MM.1S (cell line): Measurements from ENCODE around the gene BPIFA1.

ENCODE experiments used
- DNase-seq: peaks from one replicate; pipeline ENCODE4 v3.0.0-alpha.2; 2015
- H2AFZ ChIP-seq: fragments of 300-600 bp; sonication (generic); 2 replicates; pipeline ENCODE4 v1.6.0; 2016; ENCODE audit warnings: antibody characterized with exemption, low read length
- H3F3A ChIP-seq: fragments of 300-600 bp; sonication (generic); 2 replicates; pipeline ENCODE4 v1.6.1; 2016; ENCODE audit warnings: mild to moderate bottlenecking, antibody characterized with exemption, low read length, moderate library complexity, mixed read lengths; ENCODE audit not compliant: insufficient read depth
- H3K27ac ChIP-seq: fragments of 300-600 bp; sonication (generic); 2 replicates; pipeline ENCODE4 v1.5.1; 2016; ENCODE audit warnings: mild to moderate bottlenecking, low read length
- H3K27me3 ChIP-seq: fragments of 300-600 bp; sonication (generic); replicated peaks from 2 replicates; pipeline ENCODE4 v1.6.0; 2016; ENCODE audit warnings: low read length; ENCODE audit not compliant: insufficient read depth
- H3K36me3 ChIP-seq: fragments of 300-600 bp; sonication (generic); replicated peaks from 2 replicates; pipeline ENCODE4 v1.6.1; 2016; ENCODE audit warnings: mild to moderate bottlenecking, low read length, mixed read lengths; ENCODE audit not compliant: insufficient read depth
- H3K4me1 ChIP-seq: fragments of 300-600 bp; sonication (generic); 2 replicates; pipeline ENCODE4 v1.6.1; 2016; ENCODE audit warnings: low read length, mixed read lengths
- H3K4me2 ChIP-seq: fragments of 300-600 bp; sonication (generic); 2 replicates; pipeline ENCODE4 v1.6.0; 2016; ENCODE audit warnings: low read depth, low read length
- H3K4me3 ChIP-seq: fragments of 300-600 bp; sonication (generic); 2 replicates; pipeline ENCODE4 v1.5.1; 2016; ENCODE audit warnings: low read length, mixed read lengths
- H3K79me2 ChIP-seq: fragments of 300-600 bp; sonication (generic); 2 replicates; pipeline ENCODE4 v1.6.1; 2016; ENCODE audit warnings: mixed run types, low read length, mixed read lengths
- H3K9ac ChIP-seq: fragments of 300-600 bp; sonication (generic); 2 replicates; pipeline ENCODE4 v1.6.1; 2016; ENCODE audit warnings: low read length, mixed read lengths
- H3K9me2 ChIP-seq: fragments of 300-600 bp; sonication (generic); replicated peaks from 2 replicates; pipeline ENCODE4 v1.6.1; 2016; ENCODE audit warnings: mild to moderate bottlenecking, low read length, mixed read lengths; ENCODE audit not compliant: insufficient read depth
- H3K9me3 ChIP-seq: fragments of 300-600 bp; sonication (generic); replicated peaks from 2 replicates; pipeline ENCODE4 v1.6.1; 2016; ENCODE audit warnings: mild to moderate bottlenecking, low read length, mixed read lengths; ENCODE audit not compliant: insufficient read depth
- H4K20me1 ChIP-seq: fragments of 300-600 bp; sonication (generic); 2 replicates; pipeline ENCODE4 v1.6.1; 2016; ENCODE audit warnings: mild to moderate bottlenecking, low read length, moderate library complexity, mixed read lengths; ENCODE audit not compliant: insufficient read depth
- CTCF ChIP-seq: fragments of 300-600 bp; sonication (generic); IDR thresholded peaks from 2 replicates; pipeline ENCODE4 v1.5.1; 2016; ENCODE audit warnings: antibody characterized with exemption, low read length, mixed read lengths
- EZH2 ChIP-seq: fragments of 300-600 bp; sonication (generic); optimal IDR thresholded peaks from 2 replicates; pipeline ENCODE3; 2017; ENCODE audit warnings: low read depth, mild to moderate bottlenecking, antibody characterized with exemption, low read length, mixed read lengths
- EZH2phosphoT487 ChIP-seq: fragments of 300-600 bp; sonication (generic); IDR thresholded peaks from 2 replicates; pipeline ENCODE4 v1.6.1; 2018; ENCODE audit warnings: antibody characterized with exemption, low read length

The BPIFA1 gene

GRCh38 chr20:33191484-33191883 is 44.3 kb upstream of the BPIFA1 start:
- no peak for DNase-seq
- Histone ChIP-seq H3K36me3 (no peaks in the 10 kb centered on the region), H3K27me3 (peaks cover 56% of the 10 kb centered on the region), H2AFZ (no peak overlapping the region), H3F3A (no peaks in the 10 kb centered on the region), H3K9ac (no peak overlapping the region), H3K27ac (no peak overlapping the region), H3K79me2 (no peaks in the 10 kb centered on the region), H3K4me3 (no peak overlapping the region), H3K9me2 (no peaks in the 10 kb centered on the region), H3K9me3 (no peaks in the 10 kb centered on the region), H3K4me2 (no peak overlapping the region), H4K20me1 (no peaks in the 10 kb centered on the region), H3K4me1 (no peaks in the 10 kb centered on the region)
- TF ChIP-seq EZH2 (no peak), CTCF (no peak), EZH2phosphoT487 (no peak)

- no peak overlapping the region for H3K4me3 ChIP-seq
- no peaks in the 10 kb centered on the region for H3F3A ChIP-seq
- no peaks in the 10 kb centered on the region for H3K4me1 ChIP-seq
- no peaks in the 10 kb centered on the region for H4K20me1 ChIP-seq
- no peak overlapping the region for H2AFZ ChIP-seq
- H3K79me2 ChIP-seq, result no peaks in the 10 kb centered on the region
- no peaks in the 10 kb centered on the region for H3K9me2 ChIP-seq
- DNase-seq, result no peak
- no peaks in the 10 kb centered on the region for H3K36me3 ChIP-seq
- no peak overlapping the region for H3K4me2 ChIP-seq
- H3K27me3 ChIP-seq, result peaks cover 56% of the 10 kb centered on the region
- H3K27ac ChIP-seq, result no peak overlapping the region
- no peaks in the 10 kb centered on the region for H3K9me3 ChIP-seq
- TF ChIP-seq EZH2phosphoT487 (no peak), EZH2 (no peak), CTCF (no peak)
- no peak overlapping the region for H3K9ac ChIP-seq
Observed at GRCh38 chr20:33191955-33192354, 43.8 kb upstream of the BPIFA1 start.

GRCh38 chr20:33192912-33193501 is 42.8 kb upstream of the BPIFA1 start:
- no peak overlapping the region for H3K4me3 ChIP-seq
- TF ChIP-seq EZH2phosphoT487, result no peak
- TF ChIP-seq EZH2, result no peak
- no peak for TF ChIP-seq CTCF
- no peak for DNase-seq
- no peak overlapping the region for H2AFZ ChIP-seq
- H3K27me3 ChIP-seq, result peaks cover 54% of the 10 kb centered on the region
- H3K36me3 ChIP-seq, result no peaks in the 10 kb centered on the region
- no peak overlapping the region for H3K9ac ChIP-seq
- no peaks in the 10 kb centered on the region for H3K79me2 ChIP-seq
- no peak overlapping the region for H3K4me2 ChIP-seq
- H3K9me3 ChIP-seq, result no peaks in the 10 kb centered on the region
- no peaks in the 10 kb centered on the region for H4K20me1 ChIP-seq
- no peak overlapping the region for H3K27ac ChIP-seq
- H3F3A ChIP-seq, result no peaks in the 10 kb centered on the region
- no peaks in the 10 kb centered on the region for H3K4me1 ChIP-seq
- H3K9me2 ChIP-seq, result no peaks in the 10 kb centered on the region
